ELR (cell line): Measurements from ENCODE around the gene TRIM52.
"Not testable (repeated sequence)": the region's sequence is repeated elsewhere in the genome, so short reads cannot be mapped to it uniquely, and the experiment has no call there.

Experiments
- DNase-seq: peaks from one replicate; pipeline ENCODE4 v3.0.0-alpha.2; 2015; ENCODE audit warnings: low read depth

The TRIM52 gene

DNA sequence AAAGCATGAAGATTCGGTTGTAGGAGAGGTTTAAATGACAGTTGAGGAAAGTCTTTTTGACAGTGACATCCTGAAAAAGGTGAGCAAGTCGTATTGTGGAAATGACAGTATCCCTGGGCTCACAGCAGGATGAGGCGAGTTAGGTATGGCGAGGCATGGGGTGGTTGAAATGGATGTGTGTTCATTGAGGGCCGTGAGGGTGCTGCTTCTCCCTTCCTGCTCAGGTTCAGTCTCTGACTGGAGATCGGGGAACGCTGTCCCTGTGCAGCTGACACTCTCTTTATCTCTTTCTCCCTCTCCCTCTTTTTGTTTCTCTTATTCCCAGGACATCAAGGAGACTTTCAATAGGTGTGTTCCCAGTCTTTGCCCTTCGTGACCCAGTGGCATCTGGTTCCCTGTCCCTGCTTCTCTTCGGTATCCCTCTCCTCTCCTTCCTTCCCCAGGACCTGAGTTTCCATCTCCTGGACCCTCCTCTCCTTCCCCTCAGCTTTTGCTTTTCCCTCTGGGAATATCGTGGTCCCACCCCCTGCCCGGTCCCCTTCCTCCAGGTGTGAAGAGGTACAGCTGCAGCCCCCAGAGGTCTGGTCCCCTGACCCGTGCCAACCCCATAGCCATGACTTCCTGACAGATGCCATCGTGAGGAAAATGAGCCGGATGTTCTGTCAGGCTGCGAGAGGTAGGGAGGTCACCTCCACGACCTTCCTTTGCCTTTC, 27.7 kb downstream of the TRIM52 start:
- DNase-seq: no peak

DNA sequence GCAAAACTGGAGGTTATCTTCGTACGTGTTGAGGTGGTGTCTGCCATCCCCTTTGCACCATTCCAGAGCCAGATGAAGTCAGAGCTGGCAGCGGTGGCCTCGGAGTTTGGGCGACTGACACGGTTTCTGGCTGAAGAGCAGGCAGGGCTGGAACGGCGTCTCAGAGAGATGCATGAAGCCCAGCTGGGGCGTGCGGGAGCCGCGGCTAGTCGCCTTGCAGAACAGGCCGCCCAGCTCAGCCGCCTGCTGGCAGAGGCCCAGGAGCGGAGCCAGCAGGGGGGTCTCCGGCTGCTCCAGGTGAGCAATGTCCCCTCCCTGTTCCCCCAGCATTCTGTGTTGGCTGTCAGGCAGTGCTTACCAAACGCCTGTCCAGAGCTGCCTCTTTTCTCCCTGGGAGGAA, 28.4 kb downstream of the TRIM52 start:
- DNase-seq: no peak

GRCh38 chr5:181231432-181231831, 29.5 kb downstream of the TRIM52 start:
- no peak for DNase-seq

- no peak for DNase-seq
Observed at GRCh38 chr5:181230551-181230950, 30.4 kb downstream of the TRIM52 start.

GRCh38 chr5:181229996-181230395, 30.9 kb downstream of the TRIM52 start:
- DNase-seq: no peak

GRCh38 chr5:181224390-181225229, 36.3 kb downstream of the TRIM52 start:
- no peak for DNase-seq

GRCh38 chr5:181223729-181224389, 37.1 kb downstream of the TRIM52 start:
- peak; percentile 63 for DNase-seq

GRCh38 chr5:181223058-181223728, 37.8 kb downstream of the TRIM52 start, which contains the start of gene TRIM41:
TSS of gene TRIM41 (plus strand) at chr5:181223281. CDS start at chr5:181224000, 719 bp downstream.
- DNase-seq: peak; percentile 99

DNA sequence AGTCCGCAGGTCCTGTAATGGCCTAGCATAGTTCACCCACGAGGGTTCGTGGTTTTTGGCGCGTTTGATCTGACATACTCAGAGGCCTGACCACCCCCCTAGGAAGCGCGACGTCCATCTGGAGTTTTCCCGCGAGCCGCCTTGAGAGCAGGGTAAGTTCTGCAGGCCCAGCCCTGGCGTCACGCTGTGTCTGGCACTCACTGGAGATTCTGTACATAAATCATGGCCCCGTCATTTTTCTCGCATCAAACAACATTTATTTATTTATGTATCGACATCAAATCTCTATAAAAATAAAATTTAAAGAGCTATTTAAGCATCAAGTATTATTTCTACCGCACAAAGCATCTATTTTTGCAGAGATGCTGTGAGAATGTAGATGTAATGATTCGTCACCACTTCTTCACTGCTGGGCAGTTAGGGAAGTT, 38.3 kb downstream of the TRIM52 start:
- peak; percentile 71 for DNase-seq

DNA sequence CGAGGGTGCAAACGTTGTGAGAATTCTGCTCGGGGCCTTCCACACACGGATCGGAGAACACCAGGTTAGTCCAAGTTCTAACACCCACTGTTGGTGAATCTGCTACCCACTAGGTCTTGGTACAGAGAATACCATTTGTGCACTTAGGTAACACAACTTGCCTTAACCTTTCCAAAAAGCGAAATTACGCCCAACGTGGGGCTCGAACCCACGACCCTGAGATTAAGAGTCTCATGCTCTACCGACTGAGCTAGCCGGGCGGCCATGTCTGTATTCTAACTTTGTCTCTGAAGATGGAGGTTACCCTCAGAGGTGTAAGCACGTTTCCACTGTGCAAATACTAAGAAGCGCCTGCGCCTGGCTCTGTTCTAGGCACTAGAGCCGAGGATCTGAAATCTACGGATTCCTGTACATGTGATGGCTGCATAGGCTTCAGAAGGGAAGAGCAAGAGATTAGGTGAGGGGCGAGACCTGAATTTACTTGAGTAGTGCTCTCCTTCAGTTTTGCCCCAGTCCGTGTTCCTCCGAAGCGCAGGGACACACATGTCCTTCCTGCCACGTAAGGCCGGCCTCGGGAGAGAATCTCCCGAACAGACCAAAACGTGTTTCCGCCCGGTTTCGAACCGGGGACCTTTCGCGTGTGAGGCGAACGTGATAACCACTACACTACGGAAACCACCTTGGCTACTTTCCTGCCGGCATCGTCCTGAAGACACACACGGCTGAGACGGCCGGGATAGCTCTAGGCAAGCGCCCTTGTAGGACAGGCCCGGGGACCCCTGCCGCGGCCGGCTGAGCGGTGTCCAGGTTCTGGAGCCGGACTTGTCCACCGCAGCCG, 38.9 kb downstream of the TRIM52 start:
- peak; percentile 97 for DNase-seq

DNA sequence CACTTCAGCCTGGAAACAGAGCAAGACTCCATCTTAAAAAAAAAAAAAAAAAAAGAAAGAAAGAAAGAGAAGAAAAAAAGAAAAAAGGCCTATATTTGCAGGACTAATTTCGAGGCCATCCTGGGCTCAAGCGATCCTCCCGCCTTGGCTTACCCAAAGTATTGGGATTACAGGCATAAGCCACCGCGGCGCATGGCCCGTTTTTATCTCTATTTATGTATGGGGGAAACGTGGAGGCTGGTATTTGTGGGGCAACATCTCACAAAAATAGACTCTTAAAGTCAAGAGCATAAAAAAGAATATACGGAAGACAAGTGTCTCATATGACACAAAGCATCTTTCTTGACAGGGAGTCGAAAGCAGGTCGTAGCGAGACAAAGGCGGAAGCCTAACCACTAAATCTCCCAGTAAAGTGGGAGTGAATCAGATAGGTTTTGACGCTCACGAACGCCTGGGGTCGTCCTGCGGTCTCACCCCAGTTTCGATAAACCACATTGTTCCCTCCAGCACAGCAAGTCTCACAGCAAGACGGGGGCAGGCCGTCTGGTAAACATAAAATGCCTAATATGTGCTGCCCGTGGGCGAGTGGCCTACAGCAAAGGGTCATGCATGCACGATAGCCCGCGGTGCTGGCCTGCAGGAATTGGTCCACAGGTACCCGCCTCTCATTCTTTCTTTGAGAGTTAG, 39.7 kb downstream of the TRIM52 start:
- DNase-seq: no peak

- no peak for DNase-seq
Observed at GRCh38 chr5:181220178-181220515, 40.8 kb downstream of the TRIM52 start.

GRCh38 chr5:181219262-181220177, 41.4 kb downstream of the TRIM52 start:
- no peak for DNase-seq

- peak; percentile 44 for DNase-seq
Observed at GRCh38 chr5:181218795-181219124, 42.2 kb downstream of the TRIM52 start.

DNA sequence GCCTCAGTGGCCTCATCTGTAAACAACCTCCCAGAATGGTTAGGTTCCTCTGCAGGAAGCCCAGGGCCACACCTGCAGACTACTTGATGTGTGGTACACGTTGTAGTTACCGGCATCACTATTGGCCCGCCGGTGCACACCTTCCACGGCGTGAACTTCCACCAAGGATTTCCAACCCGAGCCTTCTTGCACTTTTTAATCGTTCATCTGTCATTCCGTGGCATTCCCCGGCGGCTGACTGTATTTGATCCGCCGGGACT, 43.2 kb downstream of the TRIM52 start:
- DNase-seq: no peak

DNA sequence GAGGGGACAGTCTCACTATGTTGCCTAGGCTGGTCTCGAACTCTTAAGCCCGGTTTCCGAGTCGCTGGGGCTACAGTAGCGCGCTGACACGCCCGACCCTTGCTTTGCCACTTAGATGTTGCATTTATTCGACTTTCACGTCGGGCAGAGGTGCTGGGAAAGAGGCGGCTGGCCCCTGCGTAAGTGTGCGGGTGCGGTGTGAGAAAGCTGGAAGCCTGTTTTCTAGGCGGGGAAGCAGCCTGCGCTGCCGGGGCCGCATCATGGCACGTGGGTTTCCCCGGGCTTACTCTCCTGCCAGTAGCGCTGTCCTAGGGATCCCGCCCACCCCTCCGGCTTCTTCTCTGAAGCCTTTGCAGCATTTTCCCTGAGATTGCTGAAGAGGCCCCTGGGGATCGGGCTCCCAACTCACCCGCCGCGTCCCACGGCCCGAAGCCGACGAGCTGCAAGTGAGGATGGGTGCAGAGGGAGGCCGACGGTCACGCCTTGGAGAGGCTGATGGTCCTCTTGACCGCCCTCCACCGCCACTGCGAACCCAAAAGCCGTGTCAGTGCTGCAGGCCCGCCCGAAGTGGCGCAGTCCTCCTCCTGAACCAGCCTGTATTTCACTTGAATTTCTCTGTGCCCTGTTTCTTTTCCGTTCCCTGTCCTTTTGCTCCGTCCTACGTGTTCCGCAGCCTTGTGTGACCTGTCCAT, 43.7 kb downstream of the TRIM52 start:
- peak; percentile 72 for DNase-seq

DNA sequence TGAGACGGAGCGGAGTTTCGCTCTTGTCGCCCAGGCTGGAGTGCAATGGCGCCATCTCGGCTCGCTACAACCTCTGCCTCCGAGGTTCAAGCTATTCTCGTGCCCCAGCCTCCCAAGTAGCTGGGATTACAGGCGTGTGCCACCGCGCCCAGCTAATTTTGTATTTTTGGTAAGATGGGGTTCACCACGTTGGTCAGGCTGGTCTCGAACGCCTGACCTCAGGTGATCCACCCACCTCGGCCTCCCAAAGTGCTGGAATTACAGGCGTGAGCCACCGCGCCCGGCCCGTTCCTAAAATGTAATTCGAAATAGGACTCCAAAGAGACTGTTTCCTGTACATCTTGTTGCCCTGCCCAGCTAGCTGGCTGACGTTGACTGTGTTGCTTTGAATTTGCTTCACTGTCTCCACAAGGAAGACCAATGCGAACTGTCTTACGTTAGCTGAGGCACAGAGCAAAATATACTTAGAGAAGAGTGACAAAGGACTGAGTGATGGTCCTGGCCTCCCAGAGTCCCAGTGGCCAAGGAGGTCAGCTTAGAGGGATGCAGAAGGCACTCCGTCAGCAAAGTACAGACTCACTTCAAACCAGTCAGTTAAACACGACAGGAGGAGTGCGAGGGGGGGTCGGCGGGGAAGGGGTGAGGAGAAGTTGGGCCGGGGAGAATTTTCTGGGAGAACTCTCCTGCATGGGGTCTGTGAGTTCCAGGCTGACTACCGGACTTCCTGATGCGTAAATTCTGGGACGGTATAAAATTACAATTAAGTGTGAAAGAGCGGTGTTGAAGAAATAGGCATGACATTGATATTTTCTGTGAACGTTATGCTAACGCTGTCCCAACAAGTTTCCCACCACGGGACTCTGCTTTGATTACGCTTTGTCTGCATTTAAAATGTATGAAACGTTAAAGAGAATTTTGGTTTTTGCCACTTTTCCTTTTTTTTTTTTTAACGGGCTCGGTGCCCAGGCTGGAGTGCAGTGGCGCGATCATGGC, 44.6 kb downstream of the TRIM52 start:
- DNase-seq: peak; percentile 38

DNA sequence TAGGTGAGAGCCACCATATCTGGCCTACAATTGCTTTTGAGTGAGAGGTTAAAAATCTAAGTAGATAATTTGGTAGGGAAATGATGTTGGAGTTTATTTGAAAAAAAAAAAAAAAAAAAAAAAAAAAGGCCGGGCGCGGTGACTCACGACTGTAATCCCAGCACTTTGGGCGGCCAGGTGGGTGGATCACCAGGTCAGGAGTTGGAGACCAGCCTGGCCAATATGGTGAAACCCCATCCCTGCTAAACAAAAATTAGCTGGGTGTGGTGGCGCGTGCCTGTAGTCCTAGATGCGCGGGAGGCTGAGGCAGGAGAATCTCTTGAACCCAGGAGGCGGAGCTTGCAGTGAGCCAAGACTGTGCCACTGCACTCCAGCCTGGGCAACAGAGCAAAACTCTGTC, 46.7 kb downstream of the TRIM52 start:
- DNase-seq: not testable (repeated sequence)
